Measurements from ENCODE around the gene CACNA1B.

The CACNA1B gene

GRCh38 chr9:138044485-138045383 is 167.2 kb downstream of the CACNA1B start:
- no peak for DNase-seq

DNA sequence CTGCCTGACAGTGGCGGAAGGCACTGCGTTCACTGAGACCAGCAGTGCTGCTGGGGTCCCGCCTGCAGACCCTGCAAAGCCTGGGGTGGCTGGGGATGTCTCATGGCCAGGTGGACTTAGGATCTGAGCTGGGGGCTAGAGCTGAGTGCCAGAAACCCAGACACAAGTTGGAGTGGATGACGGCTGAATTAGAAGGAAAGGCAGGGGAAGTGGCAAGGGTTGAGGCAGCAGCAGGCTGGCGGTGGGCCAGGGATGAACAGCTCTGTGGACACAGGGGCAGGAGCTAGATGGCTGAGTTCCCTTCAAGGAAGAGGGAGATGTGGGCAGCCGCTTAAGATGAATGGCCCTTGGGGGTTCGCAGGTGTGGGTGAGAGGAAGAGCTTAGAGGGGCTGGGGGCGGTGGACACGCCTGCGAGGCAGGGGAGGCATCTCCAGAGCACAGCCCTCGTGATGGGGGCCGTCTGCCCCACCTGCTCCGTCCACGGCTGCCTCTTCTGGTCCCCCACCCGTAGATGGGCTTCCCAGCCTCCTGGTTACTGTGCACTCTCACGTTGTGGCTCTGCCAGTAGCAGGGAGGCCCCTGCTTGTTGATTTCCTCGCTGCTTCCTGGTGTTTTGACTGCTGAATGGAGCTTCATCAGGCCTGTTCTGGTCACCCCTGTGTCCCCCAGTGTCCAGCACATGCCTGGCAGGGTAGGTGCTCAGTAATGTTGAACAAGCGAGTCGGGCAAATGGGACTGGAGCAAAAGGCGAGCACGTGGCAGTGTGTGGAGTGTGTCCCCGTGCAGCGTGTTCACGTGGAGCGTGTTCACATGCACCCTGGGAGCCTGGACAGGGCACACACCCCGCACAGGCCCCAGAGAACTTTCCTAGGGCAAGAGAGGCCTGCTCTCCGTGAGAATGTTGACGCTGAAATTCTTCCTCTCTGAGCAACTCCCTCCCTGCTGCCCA is 168.2 kb downstream of the CACNA1B start:
- DNase-seq = no peak

DNA sequence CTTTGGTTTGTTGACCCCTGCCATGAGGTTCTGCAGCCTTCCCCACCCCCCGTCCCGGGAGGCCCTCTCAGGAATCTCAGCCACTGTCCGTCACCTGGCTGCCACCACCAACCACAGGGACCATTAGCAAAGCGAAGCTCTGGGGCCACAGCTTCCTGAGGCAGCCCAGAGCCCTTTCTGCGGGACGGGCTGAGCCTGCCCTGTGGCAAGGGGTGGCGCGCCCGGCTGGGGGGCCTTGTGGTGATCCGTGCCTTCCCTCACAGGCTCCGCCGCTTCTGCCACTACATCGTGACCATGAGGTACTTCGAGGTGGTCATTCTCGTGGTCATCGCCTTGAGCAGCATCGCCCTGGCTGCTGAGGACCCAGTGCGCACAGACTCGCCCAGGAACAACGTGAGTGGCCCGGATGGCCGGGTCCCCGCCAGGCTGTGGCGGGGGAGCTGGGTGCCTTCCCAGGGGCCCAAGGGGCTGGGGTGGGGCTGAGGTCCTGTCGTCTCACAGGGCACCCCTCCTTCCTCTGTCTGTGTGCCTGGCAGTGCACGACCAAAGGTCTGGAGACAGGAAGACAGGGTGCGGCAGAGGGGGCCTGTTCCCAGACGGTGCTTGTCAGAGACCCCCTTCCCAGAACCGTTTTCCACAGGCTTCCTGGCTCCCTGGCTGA is 169.2 kb downstream of the CACNA1B start:
- no peak for DNase-seq

DNA sequence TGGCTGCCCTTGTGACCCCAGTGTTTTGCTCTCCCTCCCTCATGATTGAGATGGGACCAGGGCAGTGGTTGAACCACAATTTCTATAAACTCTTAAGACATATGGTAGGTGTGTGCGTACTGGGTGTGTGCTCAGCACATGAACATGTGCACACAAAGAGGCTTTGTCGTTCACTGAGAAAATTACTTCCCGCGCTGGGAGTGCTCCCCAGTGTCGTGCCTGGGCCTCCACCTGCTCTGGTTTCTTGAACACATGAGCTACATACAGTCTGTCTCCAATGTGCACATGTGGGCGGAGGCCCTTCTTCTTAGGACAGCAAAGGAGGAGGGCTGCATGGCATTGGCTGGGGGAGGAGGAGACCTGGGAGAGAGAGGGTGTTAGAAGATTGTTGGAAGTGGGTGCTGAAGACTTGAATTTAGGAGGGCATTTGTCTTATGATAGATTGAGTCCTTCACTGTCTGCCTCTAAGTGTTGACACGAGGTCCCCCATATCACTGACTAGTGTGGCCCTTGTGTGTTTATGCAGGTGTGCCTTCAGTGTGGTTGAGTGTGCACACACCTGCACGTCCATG is 170.0 kb downstream of the CACNA1B start:
- DNase-seq = no peak

DNA sequence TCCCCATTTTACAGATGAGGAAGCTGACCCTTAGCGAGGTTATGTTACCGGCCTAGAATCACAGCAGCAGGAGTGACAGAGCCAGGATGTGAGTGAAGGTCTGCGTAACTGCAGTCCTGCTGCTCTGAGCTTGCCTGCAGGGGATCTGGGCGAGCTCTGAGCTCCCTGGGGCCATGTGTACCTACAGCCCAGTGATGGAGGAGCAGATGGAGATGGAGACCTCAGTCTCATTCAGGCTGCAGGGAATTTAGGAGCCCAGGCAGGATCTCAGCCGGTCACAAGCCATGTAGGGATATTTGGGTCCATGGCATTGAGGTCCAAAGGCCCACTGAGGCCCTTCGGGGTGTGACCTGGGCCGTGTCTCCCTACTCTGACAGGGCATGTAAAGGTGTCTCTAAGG is 170.6 kb downstream of the CACNA1B start:
- DNase-seq = no peak

- no peak for DNase-seq
These were observed 171.7 kb downstream of the CACNA1B start for GRCh38 chr9:138049085-138049778.

GRCh38 chr9:138049779-138050471 is 172.3 kb downstream of the CACNA1B start:
- no peak for DNase-seq

GRCh38 chr9:138050472-138051330 is 173.1 kb downstream of the CACNA1B start:
- DNase-seq = no peak

DNA sequence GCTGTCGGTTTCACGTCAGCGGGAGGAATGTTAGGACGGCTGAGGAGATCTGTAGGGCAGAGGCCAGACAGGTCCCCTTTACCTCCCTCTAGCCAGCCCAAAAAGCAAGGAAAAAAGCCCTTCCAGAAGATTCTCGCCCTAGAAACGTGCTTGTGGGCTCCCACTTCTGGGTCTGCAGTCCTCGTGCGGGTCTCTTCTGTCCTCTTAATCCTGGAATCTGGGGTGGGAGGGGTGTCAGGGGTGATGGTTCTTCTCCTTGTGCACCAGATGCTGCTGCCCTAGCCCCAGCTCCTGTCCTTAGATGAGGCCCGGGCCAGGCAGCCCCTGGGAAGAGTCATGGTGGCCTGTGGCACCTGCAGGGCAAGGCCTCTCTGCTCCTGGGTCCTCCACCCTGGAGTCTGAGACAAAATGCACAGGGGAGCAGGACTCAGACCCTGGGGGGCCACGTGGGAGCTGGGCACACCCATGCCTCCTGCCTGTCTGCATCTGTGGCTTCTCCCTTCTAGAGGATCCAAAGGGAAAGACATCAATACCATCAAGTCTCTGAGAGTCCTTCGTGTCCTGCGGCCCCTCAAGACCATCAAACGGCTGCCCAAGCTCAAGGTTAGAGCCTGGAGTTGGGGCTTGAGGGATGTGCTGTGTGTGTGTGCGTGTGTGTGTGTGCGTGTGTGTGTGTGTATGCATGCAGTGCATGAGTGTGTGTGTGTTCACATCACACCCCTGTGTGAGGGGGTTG is 174.2 kb downstream of the CACNA1B start:
- DNase-seq = no peak

DNA sequence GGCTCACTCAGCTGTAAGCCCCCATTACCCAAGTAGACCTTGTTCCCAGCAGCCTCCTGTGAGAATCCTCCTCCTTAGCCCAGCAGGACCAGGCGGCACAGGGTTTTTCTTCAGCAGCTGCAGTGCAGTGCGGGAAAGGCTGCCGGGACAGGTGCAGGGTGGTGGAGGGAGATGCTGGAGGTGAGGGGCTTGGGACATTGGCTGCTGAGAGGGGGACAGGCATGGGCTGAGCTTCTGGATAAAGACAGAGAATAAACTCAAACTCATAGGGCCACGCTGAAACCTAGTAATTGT is 174.7 kb downstream of the CACNA1B start:
- no peak for DNase-seq

DNA sequence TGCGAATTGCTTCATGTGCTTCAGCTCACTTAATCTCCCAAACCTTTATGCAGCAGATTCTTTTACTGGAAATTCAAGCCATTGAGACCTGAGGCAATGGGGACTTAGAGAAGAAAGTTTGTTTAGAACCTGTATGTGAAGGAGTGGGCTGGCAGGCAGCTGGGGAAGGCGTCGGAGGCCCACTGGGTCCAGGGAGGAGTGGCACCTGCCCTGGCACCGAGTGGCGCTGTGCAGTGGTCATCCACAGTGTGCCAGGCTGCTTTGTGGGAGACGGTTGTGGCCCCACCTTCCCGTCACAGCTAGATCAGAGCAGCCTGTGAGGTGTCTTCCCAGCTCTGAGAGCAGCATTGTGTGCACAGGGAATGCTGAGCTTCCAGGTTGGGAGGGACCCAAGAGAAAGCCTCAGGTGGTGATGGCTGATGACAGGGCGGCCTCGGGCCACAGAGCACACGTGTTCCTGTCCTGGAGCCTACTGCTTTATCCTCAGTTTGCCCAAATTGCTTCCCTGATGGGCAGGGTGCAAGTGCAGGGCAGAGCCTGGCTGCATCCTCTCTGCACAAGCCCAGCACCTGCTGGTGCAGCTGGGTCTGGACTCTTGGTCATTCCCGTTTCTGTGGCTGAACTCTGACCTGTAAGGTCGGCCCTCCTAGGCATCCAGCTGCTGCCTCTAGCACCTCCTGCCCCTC is 175.2 kb downstream of the CACNA1B start:
- DNase-seq = no peak

GRCh38 chr9:138053321-138053868 is 175.8 kb downstream of the CACNA1B start:
- peak in 1 of 3 experiments; percentile 6 for DNase-seq

GRCh38 chr9:138053996-138054752 is 176.6 kb downstream of the CACNA1B start:
- no peak for DNase-seq

- DNase-seq = no peak
These were observed 180.1 kb downstream of the CACNA1B start for GRCh38 chr9:138057726-138058125.

GRCh38 chr9:138058181-138058580 is 180.6 kb downstream of the CACNA1B start:
- DNase-seq = no peak

DNA sequence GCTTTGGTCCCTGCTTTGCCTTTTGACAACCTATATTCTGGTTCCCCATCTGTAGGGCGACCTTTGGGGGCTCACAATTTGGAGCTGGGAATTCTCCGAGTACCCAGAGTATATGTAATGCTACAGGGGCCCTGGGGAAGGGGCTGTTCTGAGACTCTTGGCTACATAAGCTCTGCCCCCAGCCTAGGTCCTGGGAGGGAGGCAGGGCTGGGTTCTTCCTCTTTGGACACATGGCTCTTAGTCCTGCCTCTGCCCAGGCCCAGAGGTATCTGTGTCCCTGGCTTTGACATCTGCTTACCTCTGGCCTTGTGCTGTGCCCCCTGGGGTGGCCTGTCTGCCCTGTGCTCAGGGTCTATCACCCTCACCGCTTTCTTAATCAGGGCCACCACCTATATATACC is 181.6 kb downstream of the CACNA1B start:
- no peak for DNase-seq

DNA sequence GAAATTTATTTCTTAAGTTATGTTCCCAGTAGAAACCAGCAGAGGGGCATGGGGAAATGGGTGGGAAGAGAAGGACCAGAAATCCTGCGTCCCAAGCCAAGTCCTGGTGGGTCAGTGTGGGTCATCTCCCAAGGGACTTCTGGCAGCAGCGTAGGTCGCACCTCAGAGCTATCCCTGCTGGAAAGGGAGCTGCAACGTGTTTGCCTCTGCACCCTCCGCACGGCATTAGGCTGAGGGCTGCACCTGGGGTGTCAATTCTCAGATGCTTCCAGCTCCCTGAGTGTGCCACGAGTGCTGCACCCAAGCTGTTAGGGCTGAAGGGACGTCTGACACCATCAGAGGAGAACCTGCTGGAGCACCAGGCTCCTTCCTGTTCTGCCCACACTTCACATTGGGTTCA is 182.8 kb downstream of the CACNA1B start:
- DNase-seq = no peak

DNA sequence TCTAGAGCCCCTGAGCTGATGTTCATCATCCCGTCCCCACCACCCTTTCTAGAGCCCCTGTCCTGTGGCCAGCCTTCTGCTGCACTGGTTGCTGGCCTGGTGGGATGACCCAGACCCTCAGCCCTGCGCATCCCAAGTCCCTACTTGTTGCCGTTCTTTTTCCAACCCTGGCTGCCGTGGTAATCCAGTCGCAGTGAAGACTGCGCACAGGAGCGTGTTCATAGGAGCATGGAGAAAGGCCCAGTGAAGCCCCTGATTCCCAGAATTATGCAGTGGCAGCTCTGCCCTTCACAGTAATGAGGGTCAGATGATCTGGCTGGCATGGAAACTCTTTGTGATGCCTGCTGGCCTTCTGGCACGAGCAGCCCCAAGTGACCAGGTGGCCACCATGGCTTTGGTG is 183.3 kb downstream of the CACNA1B start:
- no peak for DNase-seq

All from NCI-H1417 (cell line).